Kidney (tissue), 14 donors: ENCODE results near the gene TIMP3. TPM values are rescaled to one million over a fixed set of nuclear protein-coding genes. Genes with fewer than 3 reads are reported as not detected.
"Not testable (repeated sequence)": the region's sequence is repeated elsewhere in the genome, so short reads cannot be mapped to it uniquely, and the experiment has no call there.

ENCODE experiments used
- DNase-seq, 5 donors: peaks; one replicate each; pipeline ENCODE4 v3.0.0-alpha.2; 2013 to 2020
- FAIRE-seq: peaks from 2 replicates; lab custom pipeline; 2012; peaks lifted over from hg19 to GRCh38; lab: Jason Lieb, UNC
- H3K27ac ChIP-seq, 2 donors: one replicate each; pipeline ENCODE4 v1.7.0; 2013; ENCODE audit warnings: low read depth in 2 of 2, low read length in 2 of 2, inconsistent platforms in 1 of 2
- H3K27me3 ChIP-seq: one replicate; pipeline ENCODE4 v1.7.1; 2013; ENCODE audit warnings: low read length, inconsistent platforms; ENCODE audit not compliant: control insufficient read depth, insufficient read depth
- H3K36me3 ChIP-seq, 3 donors: one replicate each; pipeline versions ENCODE4 v1.7.0 to v1.7.1; 2013; ENCODE audit warnings: low read length in 3 of 3, control low read depth in 1 of 3, inconsistent platforms in 1 of 3; ENCODE audit not compliant: insufficient read depth in 3 of 3, control insufficient read depth in 2 of 3
- H3K4me1 ChIP-seq, 3 donors: one replicate each; pipeline versions ENCODE4 v1.7.0 to v1.7.1; 2013; ENCODE audit warnings: low read length in 3 of 3, inconsistent platforms in 1 of 3, low read depth in 1 of 3; ENCODE audit not compliant: control insufficient read depth in 2 of 3, insufficient read depth in 2 of 3
- H3K4me3 ChIP-seq, 3 donors: one replicate each; pipeline versions ENCODE4 v1.7.0 to v1.8.1; 2013; ENCODE audit warnings: low read length in 3 of 3, control low read depth in 1 of 3, inconsistent platforms in 1 of 3
- H3K9ac ChIP-seq, 3 donors: one replicate each; pipeline versions ENCODE4 v1.7.0 to v1.7.1; 2013; ENCODE audit warnings: low read length in 3 of 3, control low read depth in 1 of 3, inconsistent platforms in 1 of 3
- H3K9me3 ChIP-seq, 3 donors: one replicate each; pipeline versions ENCODE4 v1.7.0 to v1.7.1; 2013; ENCODE audit warnings: low read length in 3 of 3, control low read depth in 1 of 3, inconsistent platforms in 1 of 3; ENCODE audit not compliant: control insufficient read depth in 2 of 3, insufficient read depth in 1 of 3
- intact Hi-C: fragments of 100-400 bp; cut with DNase I; formaldehyde crosslinking; loops from one replicate; pipeline ENCODE4 v1.11.1; 2022
- polyA plus RNA-seq: library from polyadenylated mRNA; stranded (reverse); fragments of 350-450 nt; fragmentation: Illumina TruSeq; extraction: RNeasy Lipid Tissue Mini Kit (QIAGEN cat#74804); gene quantifications from one replicate; pipeline ENCODE4 v1.2.3, GENCODE V29; 2014; ENCODE audit warnings: low read depth, low replicate concordance; ENCODE audit not compliant: insufficient read depth
- total RNA-seq: library from RNA; stranded (reverse); fragmentation: NEBNext Ultra II Directional; extraction: Animal tissue kit (Norgen Biotek cat#: 25700); gene quantifications from one replicate; pipeline ENCODE4 v1.2.1, GENCODE V29; 2021
- TF ChIP-seq, protein P1 (sequence below): IDR thresholded peaks from 3 replicates; pipeline ENCODE4 v1.5.1; 2012; ENCODE audit warnings: mild to moderate bottlenecking, moderate library complexity, borderline replicate concordance; ENCODE audit not compliant: insufficient read depth; ENCODE audit errors: extremely low read depth
- donor health status: control.
- donor health status: control.
- donor health status: control.
- donor health status: control.
- donor health status: control.
- donor health status: DM: yes; HTN: yes; CAD: no.
- donor health status: Normal renal cell carcinoma (clear cell type).

Gene TIMP3
- total and polyA plus RNA-seq, 2 donors from 2014 or later: 198 to 818 TPM

DNA sequence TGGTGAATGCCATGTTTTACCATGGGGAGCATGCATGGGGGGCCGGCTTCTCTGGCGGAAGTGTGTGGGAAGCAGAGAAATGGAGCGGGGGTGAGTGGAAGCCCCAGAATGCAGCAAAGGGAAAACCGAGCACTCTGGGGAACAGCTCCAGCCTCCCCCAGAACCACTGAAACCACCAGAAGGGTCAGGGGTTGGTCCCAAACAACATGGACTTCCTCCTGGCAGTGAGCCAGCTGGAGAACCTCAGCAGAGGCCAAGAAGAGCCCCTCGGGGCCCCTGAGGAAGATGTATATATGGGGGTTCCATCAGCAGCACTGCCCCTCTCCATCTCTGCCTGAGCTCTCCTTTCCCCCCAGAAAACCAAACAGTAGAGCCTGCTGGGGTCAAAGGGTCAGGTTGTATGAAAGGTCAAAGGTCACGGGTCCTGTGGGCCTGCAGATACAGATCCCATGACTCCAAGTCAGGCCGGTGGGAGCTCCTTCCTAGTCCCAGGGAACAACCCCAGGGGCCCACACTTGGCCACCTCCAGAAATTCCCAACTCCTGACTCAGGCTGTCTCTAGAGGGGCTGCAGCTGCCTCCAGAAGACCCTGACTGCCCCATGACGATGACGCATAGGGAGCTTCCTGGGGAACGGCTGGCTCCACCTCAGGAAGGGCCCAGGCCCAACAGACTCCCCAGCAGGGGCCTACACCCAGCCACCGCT is 48.5 kb upstream of the TIMP3 start:
- Histone ChIP-seq H3K36me3 (no peaks in the 10 kb centered on the region), H3K9me3 (no peaks in the 10 kb centered on the region), H3K4me3 (no peak overlapping the region), H3K4me1 (no peaks in the 10 kb centered on the region), H3K9ac (no peak overlapping the region), H3K27ac (no peak overlapping the region), H3K27me3 (no peaks in the 10 kb centered on the region)
- TF ChIP-seq, protein P1, sequence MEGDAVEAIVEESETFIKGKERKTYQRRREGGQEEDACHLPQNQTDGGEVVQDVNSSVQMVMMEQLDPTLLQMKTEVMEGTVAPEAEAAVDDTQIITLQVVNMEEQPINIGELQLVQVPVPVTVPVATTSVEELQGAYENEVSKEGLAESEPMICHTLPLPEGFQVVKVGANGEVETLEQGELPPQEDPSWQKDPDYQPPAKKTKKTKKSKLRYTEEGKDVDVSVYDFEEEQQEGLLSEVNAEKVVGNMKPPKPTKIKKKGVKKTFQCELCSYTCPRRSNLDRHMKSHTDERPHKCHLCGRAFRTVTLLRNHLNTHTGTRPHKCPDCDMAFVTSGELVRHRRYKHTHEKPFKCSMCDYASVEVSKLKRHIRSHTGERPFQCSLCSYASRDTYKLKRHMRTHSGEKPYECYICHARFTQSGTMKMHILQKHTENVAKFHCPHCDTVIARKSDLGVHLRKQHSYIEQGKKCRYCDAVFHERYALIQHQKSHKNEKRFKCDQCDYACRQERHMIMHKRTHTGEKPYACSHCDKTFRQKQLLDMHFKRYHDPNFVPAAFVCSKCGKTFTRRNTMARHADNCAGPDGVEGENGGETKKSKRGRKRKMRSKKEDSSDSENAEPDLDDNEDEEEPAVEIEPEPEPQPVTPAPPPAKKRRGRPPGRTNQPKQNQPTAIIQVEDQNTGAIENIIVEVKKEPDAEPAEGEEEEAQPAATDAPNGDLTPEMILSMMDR: no peak
- intact Hi-C loops: no loop called here
- no peak for DNase-seq
- FAIRE-seq: no peak

DNA sequence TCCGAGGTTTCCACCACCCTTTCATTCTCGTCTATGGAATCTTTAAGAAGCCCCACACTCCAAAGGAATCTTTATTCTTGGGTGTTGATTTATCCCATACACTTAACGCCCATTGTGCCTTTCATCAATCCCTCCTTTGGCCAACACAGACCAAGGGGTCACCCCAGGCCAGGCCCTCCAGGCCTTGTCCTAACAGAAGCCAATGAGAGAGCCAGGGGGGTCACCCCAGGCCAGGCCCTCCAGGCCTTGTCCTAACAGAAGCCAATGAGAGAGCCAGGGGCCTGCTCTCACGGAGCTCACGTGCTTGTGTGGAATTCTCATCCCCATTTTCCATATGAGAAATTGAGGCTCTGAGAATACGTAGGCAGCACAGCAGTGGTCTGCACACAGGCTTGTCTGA is 47.9 kb upstream of the TIMP3 start:
- Histone ChIP-seq H3K4me3 (no peak overlapping the region), H3K27ac (no peak overlapping the region), H3K9ac (no peak overlapping the region), H3K36me3 (no peaks in the 10 kb centered on the region), H3K4me1 (no peaks in the 10 kb centered on the region), H3K27me3 (no peaks in the 10 kb centered on the region), H3K9me3 (no peaks in the 10 kb centered on the region)
- TF ChIP-seq, protein P1: no peak
- no peak for FAIRE-seq
- intact Hi-C loops: no loop called here
- no peak for DNase-seq

DNA sequence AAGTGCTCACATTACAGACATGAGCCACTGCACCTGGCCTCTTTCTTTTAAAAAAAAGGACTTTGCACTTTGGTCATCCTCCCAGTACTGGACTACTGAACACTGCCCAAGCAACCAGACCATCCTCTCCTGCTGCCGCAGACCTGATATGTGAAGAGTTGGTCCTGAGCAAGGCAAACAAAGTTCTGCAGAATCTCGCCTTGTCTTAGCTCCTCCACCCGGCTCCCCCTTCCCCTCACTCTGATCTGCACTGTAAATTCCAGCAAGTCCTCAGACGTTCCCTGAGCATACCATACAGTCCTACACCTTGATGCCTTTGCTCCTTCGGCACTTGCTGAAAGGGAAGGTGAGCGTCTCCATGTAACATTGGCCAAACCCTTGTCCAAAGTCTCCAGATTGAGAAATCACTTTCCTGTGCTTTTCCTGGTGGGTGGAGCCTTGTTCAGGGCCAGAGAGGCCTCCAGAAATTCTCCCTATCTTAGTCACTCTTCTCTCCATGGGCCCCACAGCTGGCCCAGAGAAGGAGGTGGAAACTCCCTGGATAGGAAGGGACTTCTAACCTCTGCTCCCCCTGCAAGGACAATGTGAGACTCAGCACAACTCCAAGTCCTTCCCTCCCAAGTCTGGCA is 47.0 kb upstream of the TIMP3 start:
- Histone ChIP-seq H3K36me3 (no peaks in the 10 kb centered on the region), H3K9ac (no peak overlapping the region), H3K9me3 (no peaks in the 10 kb centered on the region), H3K4me3 (no peak overlapping the region), H3K27ac (no peak overlapping the region), H3K27me3 (no peaks in the 10 kb centered on the region), H3K4me1 (no peaks in the 10 kb centered on the region)
- TF ChIP-seq, protein P1: no peak
- intact Hi-C loops: no loop called here
- FAIRE-seq: no peak
- DNase-seq: no peak

DNA sequence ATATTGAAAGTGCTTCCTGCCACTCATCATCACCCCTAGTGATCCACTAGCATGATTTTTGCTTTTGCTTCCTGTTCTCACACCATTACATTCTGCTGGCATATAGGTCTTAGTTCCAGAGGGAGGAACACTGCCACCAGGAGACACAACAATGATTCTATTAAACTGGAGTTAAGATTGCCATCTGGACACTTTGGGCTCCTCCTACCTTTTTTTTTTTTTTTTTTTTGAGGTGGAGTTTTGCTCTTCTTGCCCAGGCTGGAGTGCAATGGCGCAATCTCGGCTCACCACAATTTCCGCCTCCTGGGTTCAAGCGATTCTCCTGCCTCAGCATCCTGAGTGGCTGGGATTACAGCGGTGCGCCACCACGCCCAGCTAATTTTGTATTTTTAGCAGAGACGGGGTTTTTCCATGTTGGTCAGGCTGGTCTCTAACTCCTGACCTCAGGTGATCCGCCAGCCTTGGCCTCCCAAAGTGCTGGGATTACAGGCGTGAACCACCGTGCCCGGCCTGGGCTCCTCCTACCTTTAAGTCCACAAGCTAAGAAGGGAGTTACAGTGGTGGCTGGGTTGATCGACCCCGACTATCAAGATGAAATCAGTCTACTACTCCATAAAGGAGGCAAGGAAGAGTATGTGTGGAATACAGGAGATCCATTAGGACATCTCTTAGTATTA is 44.3 kb upstream of the TIMP3 start:
- H3K9ac ChIP-seq, H3K9me3 ChIP-seq, H3K27me3 ChIP-seq, intact Hi-C loops, H3K27ac ChIP-seq, FAIRE-seq, DNase-seq, H3K36me3 ChIP-seq, H3K4me3 ChIP-seq: not testable (repeated sequence)
- peaks cover 0 to 13% (median 10%) of the 10 kb centered on the region in 3 donors for H3K4me1 ChIP-seq
